Measurements from ENCODE around the gene ADAMTS2. TPM values are rescaled to one million over a fixed set of nuclear protein-coding genes. Genes with fewer than 3 reads are reported as not detected.

Gene ADAMTS2
- total RNA-seq, 2 experiments from 2014 or later = not detected

DNA sequence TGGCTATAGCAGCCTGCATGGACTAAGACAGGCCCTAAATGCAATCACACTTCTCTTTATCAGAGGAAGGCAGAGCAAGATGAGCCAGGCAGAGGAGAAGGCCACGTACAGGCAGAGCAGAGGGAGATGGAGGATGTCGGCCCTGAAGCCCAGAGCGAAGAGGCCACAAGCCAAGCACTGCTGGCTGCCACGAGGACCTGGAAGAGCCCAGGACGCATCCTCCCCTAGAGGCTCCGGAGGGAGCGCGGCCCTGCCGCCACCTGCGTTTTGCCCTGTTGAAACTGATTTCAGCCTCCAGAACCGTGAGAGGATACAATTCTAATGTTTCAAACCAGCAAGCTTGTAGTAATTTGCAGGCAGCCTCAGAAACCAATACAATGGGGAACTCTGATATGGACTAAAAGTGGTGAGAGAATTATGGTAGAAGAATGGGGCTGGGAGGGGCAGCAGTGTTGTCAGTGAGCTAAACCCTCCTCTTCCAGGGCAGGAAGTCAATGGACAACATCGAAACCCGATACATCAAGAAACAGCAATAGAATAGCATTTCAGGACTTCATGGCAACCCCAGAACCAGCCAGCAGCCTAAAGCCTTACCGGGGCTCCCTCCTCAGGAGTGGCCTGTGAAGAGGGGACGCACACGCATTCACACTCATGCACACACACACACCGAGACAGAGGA is 32.6 kb downstream of the ADAMTS2 start:
- ATAC-seq (ENCODE audit: poor library complexity) (no peak), DNase-seq (no peak)
- H3K4me3 ChIP-seq (ENCODE audit: low read length) = no peak overlapping the region
- ChIA-PET POLR2A (no interaction called here), CTCF (no interaction called here)
- Mint-ChIP-seq H3K4me3 (no peak overlapping the region), H3K27me3 (no peaks in the 10 kb centered on the region), H3K9me3 (no peaks in the 10 kb centered on the region), H3K36me3 (ENCODE audit: low read depth) (no peaks in the 10 kb centered on the region), H3K4me1 (ENCODE audit: low read depth) (no peaks in the 10 kb centered on the region), H3K27ac (no peak overlapping the region)
- no peak overlapping the region for H3K27ac ChIP-seq (ENCODE audit: low read depth in 1 of 2, low read length in 2 of 2)
- H3K27me3 ChIP-seq (ENCODE audit: control insufficient read depth in 1 of 2, insufficient read depth in 2 of 2, low read length in 2 of 2) = no peaks in the 10 kb centered on the region
- TF ChIP-seq, protein P1, sequence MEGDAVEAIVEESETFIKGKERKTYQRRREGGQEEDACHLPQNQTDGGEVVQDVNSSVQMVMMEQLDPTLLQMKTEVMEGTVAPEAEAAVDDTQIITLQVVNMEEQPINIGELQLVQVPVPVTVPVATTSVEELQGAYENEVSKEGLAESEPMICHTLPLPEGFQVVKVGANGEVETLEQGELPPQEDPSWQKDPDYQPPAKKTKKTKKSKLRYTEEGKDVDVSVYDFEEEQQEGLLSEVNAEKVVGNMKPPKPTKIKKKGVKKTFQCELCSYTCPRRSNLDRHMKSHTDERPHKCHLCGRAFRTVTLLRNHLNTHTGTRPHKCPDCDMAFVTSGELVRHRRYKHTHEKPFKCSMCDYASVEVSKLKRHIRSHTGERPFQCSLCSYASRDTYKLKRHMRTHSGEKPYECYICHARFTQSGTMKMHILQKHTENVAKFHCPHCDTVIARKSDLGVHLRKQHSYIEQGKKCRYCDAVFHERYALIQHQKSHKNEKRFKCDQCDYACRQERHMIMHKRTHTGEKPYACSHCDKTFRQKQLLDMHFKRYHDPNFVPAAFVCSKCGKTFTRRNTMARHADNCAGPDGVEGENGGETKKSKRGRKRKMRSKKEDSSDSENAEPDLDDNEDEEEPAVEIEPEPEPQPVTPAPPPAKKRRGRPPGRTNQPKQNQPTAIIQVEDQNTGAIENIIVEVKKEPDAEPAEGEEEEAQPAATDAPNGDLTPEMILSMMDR (IDR thresholded peaks at IDR 0.05) = no peak
- H3K9me3 ChIP-seq (ENCODE audit: control insufficient read depth in 1 of 2, insufficient read depth in 1 of 2, low read length in 2 of 2) = peaks cover 0 to 33% of the 10 kb centered on the region in 2 experiments
- intact Hi-C loops (cut with DNase I, micrococcal nuclease) = no loop called here
- H3K4me1 ChIP-seq (ENCODE audit: insufficient read depth, low read length) = no peaks in the 10 kb centered on the region
- no peaks in the 10 kb centered on the region for H3K36me3 ChIP-seq (ENCODE audit: insufficient read depth, low read length)

- DNase-seq (no peak), ATAC-seq (ENCODE audit: poor library complexity) (no peak)
- CTCF ChIA-PET = no interaction called here
- no peaks in the 10 kb centered on the region for H3K36me3 Mint-ChIP-seq (ENCODE audit: low read depth)
- Histone ChIP-seq H3K36me3 (ENCODE audit: insufficient read depth, low read length) (no peaks in the 10 kb centered on the region), H3K27ac (ENCODE audit: low read depth in 1 of 2, low read length in 2 of 2) (no peak overlapping the region), H3K27me3 (ENCODE audit: control insufficient read depth in 1 of 2, insufficient read depth in 2 of 2, low read length in 2 of 2) (no peaks in the 10 kb centered on the region), H3K9me3 (ENCODE audit: control insufficient read depth in 1 of 2, insufficient read depth in 1 of 2, low read length in 2 of 2) (peaks cover 0 to 44% of the 10 kb centered on the region in 2 experiments), H3K4me3 (ENCODE audit: low read length) (no peak overlapping the region), H3K4me1 (ENCODE audit: insufficient read depth, low read length) (no peaks in the 10 kb centered on the region)
- no peaks in the 10 kb centered on the region for H3K9me3 Mint-ChIP-seq
- POLR2A ChIA-PET = no interaction called here
- no peak overlapping the region for H3K4me3 Mint-ChIP-seq
- TF ChIP-seq, protein P1 (IDR thresholded peaks at IDR 0.05) = no peak
- H3K27ac Mint-ChIP-seq = no peak overlapping the region
- no peaks in the 10 kb centered on the region for H3K4me1 Mint-ChIP-seq (ENCODE audit: low read depth)
- H3K27me3 Mint-ChIP-seq = no peaks in the 10 kb centered on the region
- intact Hi-C loops (cut with DNase I, micrococcal nuclease) = no loop called here
Measured at GRCh38 chr5:179311581-179311980, 33.7 kb downstream of the ADAMTS2 start.

DNA sequence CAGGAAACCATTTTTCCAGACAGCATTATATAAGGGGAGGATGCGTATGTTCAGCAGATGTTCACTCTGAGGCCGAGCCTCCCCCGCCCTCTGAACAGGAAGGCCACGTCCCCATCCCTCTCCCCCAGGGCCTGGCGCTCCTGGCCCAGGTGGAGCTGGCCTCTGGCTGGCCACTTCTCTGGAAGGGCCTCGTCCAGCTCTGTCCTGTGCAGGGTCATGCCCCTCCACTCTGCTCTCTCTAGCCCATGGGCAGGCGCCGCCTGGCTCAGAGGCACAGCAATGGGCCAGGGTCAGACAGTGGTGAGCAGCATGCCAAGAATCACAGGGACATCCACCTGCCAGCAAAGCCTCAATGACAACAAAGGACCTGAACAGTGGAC is 34.2 kb downstream of the ADAMTS2 start:
- intact Hi-C loops (cut with DNase I, micrococcal nuclease) = no loop called here
- Mint-ChIP-seq H3K4me3 (no peak overlapping the region), H3K27me3 (no peaks in the 10 kb centered on the region), H3K4me1 (ENCODE audit: low read depth) (no peaks in the 10 kb centered on the region), H3K27ac (no peak overlapping the region), H3K36me3 (ENCODE audit: low read depth) (no peaks in the 10 kb centered on the region), H3K9me3 (peaks cover under 1% of the 10 kb centered on the region)
- H3K27ac ChIP-seq (ENCODE audit: low read depth in 1 of 2, low read length in 2 of 2) = no peak overlapping the region
- TF ChIP-seq, protein P1 (IDR thresholded peaks at IDR 0.05) = no peak
- H3K36me3 ChIP-seq (ENCODE audit: insufficient read depth, low read length) = no peaks in the 10 kb centered on the region
- H3K4me1 ChIP-seq (ENCODE audit: insufficient read depth, low read length) = no peaks in the 10 kb centered on the region
- no peak for ATAC-seq (ENCODE audit: poor library complexity)
- POLR2A ChIA-PET = no interaction called here
- peaks cover 0 to 44% of the 10 kb centered on the region in 2 experiments for H3K9me3 ChIP-seq (ENCODE audit: control insufficient read depth in 1 of 2, insufficient read depth in 1 of 2, low read length in 2 of 2)
- H3K27me3 ChIP-seq (ENCODE audit: control insufficient read depth in 1 of 2, insufficient read depth in 2 of 2, low read length in 2 of 2) = no peaks in the 10 kb centered on the region
- no peak overlapping the region for H3K4me3 ChIP-seq (ENCODE audit: low read length)
- no peak for DNase-seq
- CTCF ChIA-PET = no interaction called here
